Nephron progenitor cell (in vitro differentiated cells): Measurements from ENCODE around the gene LTB4R2.

ENCODE experiments used
- DNase-seq: peaks from one replicate; pipeline ENCODE4 v3.0.0; 2021
- H3K27ac Mint-ChIP-seq: 2 replicates; pipeline ENCODE4 v1.8.0; 2021; ENCODE audit warnings: mild to moderate bottlenecking, moderate library complexity, mixed read lengths
- H3K27me3 Mint-ChIP-seq: 2 replicates; pipeline ENCODE4 v1.8.0; 2021; ENCODE audit warnings: mild to moderate bottlenecking, low read depth, mixed read lengths; ENCODE audit not compliant: poor library complexity
- H3K36me3 Mint-ChIP-seq: 2 replicates; pipeline ENCODE4 v1.8.0; 2021; ENCODE audit warnings: low read depth, mixed read lengths
- H3K4me1 Mint-ChIP-seq: 2 replicates; pipeline ENCODE4 v1.8.0; 2021; ENCODE audit warnings: mixed read lengths
- H3K4me3 Mint-ChIP-seq: 2 replicates; pipeline ENCODE4 v1.8.0; 2021; ENCODE audit warnings: mild to moderate bottlenecking, moderate library complexity, mixed read lengths
- H3K9me3 Mint-ChIP-seq: 2 replicates; pipeline ENCODE4 v1.8.0; 2021; ENCODE audit warnings: mild to moderate bottlenecking, moderate library complexity, mixed read lengths
- TF ChIP-seq, protein P1 (sequence below): fragments of 200-600 bp; sonication (generic); IDR thresholded peaks from 2 replicates; pipeline ENCODE4 v1.5.0; 2021; ENCODE audit warnings: antibody characterized with exemption

Gene LTB4R2

DNA sequence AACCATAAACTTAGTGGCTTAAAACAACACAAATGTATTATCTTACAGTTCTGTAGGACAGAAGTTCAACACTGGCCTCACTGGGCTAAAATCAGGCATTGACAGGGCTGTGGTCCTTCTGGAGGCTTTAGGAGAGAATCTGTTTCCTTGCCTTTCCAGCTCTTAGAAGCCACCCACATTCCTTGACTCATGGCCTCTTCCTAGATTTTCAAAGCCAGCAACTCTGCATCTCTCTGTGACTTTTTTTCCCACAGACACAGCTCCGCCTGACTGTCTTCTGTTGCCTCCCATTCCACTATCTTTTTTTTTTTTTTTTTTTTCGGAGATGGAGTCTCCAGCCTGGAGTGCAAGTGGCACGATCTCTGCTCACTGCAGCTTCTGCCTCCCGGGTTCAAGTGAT lies 46.3 kb downstream of the LTB4R2 start:
- TF ChIP-seq, protein P1, sequence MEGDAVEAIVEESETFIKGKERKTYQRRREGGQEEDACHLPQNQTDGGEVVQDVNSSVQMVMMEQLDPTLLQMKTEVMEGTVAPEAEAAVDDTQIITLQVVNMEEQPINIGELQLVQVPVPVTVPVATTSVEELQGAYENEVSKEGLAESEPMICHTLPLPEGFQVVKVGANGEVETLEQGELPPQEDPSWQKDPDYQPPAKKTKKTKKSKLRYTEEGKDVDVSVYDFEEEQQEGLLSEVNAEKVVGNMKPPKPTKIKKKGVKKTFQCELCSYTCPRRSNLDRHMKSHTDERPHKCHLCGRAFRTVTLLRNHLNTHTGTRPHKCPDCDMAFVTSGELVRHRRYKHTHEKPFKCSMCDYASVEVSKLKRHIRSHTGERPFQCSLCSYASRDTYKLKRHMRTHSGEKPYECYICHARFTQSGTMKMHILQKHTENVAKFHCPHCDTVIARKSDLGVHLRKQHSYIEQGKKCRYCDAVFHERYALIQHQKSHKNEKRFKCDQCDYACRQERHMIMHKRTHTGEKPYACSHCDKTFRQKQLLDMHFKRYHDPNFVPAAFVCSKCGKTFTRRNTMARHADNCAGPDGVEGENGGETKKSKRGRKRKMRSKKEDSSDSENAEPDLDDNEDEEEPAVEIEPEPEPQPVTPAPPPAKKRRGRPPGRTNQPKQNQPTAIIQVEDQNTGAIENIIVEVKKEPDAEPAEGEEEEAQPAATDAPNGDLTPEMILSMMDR: no peak
- no peak overlapping the region for H3K27ac Mint-ChIP-seq

DNA sequence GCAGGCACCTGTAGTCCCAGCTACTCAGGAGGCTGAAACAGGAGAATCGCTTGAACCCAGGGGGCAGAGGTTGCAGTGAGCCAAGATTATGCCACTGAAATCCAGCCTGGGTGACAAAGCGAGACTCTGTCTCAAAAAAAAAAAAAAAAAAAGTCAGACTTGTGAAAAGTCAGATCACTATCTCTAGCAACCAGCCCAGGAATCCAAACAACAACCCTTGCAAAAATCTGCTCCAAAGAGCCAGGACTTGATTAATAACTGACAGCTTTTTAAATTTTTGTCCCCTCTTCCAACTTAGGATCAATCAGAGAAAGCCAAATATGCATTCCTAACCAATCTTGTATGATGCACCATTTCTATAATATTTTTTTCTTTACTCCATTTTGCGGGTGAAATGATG lies 50.3 kb downstream of the LTB4R2 start:
- H3K27me3 Mint-ChIP-seq: peaks cover 64% of the 10 kb centered on the region
- TF ChIP-seq, protein P1: no peak
- H3K4me1 Mint-ChIP-seq: peaks cover 3% of the 10 kb centered on the region
- DNase-seq: no peak
- no peaks in the 10 kb centered on the region for H3K36me3 Mint-ChIP-seq
- H3K4me3 Mint-ChIP-seq: no peak overlapping the region
- H3K27ac Mint-ChIP-seq: no peak overlapping the region
- peaks cover 12% of the 10 kb centered on the region for H3K9me3 Mint-ChIP-seq

More for the DNA sequence above, 46.3 kb downstream of the LTB4R2 start:
- Mint-ChIP-seq H3K4me1 (peaks cover 7% of the 10 kb centered on the region), H3K36me3 (no peaks in the 10 kb centered on the region), H3K27me3 (peaks cover 78% of the 10 kb centered on the region), H3K4me3 (no peak overlapping the region), H3K9me3 (peaks cover 15% of the 10 kb centered on the region)
- DNase-seq: no peak

DNA sequence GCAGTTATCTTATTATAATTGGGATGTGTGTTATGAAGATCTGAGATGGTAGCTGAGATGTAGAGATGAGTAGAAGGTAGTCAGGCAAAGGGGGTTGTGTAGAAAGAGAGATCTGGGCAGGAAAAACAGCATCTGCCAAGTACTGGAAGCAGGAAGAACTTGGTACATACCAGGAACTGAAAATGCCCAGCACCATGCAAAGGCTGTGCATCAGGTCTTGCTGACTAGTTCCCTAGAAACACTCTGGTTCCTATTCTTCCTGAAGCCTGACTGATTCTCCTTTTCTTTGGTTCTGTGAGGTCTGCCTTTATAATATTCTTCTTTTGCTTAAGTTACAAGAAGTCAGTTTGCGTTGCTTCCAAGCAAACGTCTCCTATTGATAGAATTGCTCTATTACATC lies 51.4 kb downstream of the LTB4R2 start:
- Mint-ChIP-seq H3K27ac (no peak overlapping the region), H3K36me3 (no peaks in the 10 kb centered on the region), H3K4me1 (peaks cover 13% of the 10 kb centered on the region), H3K4me3 (no peak overlapping the region), H3K9me3 (peaks cover 12% of the 10 kb centered on the region), H3K27me3 (peaks cover 63% of the 10 kb centered on the region)
- no peak for DNase-seq
- TF ChIP-seq, protein P1: no peak
